HUES48 (cell line): ENCODE data around the gene SLC13A3.

Experiments
- H3K27ac ChIP-seq: one replicate; pipeline ENCODE4 v1.7.0; 2013; ENCODE audit warnings: low read depth, low read length, inconsistent platforms
- H3K27me3 ChIP-seq: 2 replicates; pipeline ENCODE4 v1.6.1; 2013; ENCODE audit warnings: mild to moderate bottlenecking, low read length; ENCODE audit not compliant: control insufficient read depth, insufficient read depth
- H3K36me3 ChIP-seq: 2 replicates; pipeline ENCODE4 v1.6.1; 2013; ENCODE audit warnings: low read length; ENCODE audit not compliant: control insufficient read depth, insufficient read depth
- H3K4me1 ChIP-seq: 2 replicates; pipeline ENCODE4 v1.6.1; 2013; ENCODE audit warnings: mild to moderate bottlenecking, low read length; ENCODE audit not compliant: control insufficient read depth, insufficient read depth
- H3K4me3 ChIP-seq: 2 replicates; pipeline ENCODE4 v1.5.1; 2013; ENCODE audit warnings: mild to moderate bottlenecking, low read depth, low read length
- H3K9ac ChIP-seq: 2 replicates; pipeline ENCODE4 v1.6.1; 2013; ENCODE audit warnings: mild to moderate bottlenecking, low read depth, low read length, moderate library complexity
- H3K9me3 ChIP-seq: 2 replicates; pipeline ENCODE4 v1.6.1; 2013; ENCODE audit warnings: low read length; ENCODE audit not compliant: control insufficient read depth, insufficient read depth

The SLC13A3 gene

GRCh38 chr20:46512943-46513844 is 138.1 kb downstream of the SLC13A3 start, which contains the start of gene ZNF334:
Gene ZNF334 (minus strand): TSS chr20:46513559. CDS start chr20:46512102, 1,457 bp downstream.
- Histone ChIP-seq H3K27ac (peak within 1 kb of the TSS; percentile 80), H3K4me1 (no peaks in the 10 kb centered on the region), H3K9ac (peak within 1 kb of the TSS; percentile 75), H3K9me3 (no peaks in the 10 kb centered on the region), H3K27me3 (no peaks in the 10 kb centered on the region), H3K36me3 (0 out of 2 replicates have a peak, but pooled peaks cover 4% of the 10 kb centered on the region), H3K4me3 (peak within 1 kb of the TSS; percentile 79)

- peaks cover 17% of the 10 kb centered on the region for H3K9me3 ChIP-seq
- no peak overlapping the region for H3K27ac ChIP-seq
- no peaks in the 10 kb centered on the region for H3K4me1 ChIP-seq
- H3K4me3 ChIP-seq, result no peak overlapping the region
- no peaks in the 10 kb centered on the region for H3K27me3 ChIP-seq
- H3K36me3 ChIP-seq, result peaks cover 9% of the 10 kb centered on the region
- no peak overlapping the region for H3K9ac ChIP-seq
Observed at GRCh38 chr20:46509523-46509922, 141.7 kb downstream of the SLC13A3 start.
